HG02642 (cell line): ENCODE results near the gene RNF186.
"Not testable (repeated sequence)": the region's sequence is repeated elsewhere in the genome, so short reads cannot be mapped to it uniquely, and the experiment has no call there.

Source experiments
- ATAC-seq: cut with Tn5 transposase; IDR thresholded peaks from one replicate; pipeline ENCODE4 v1.9.1; 2021; ENCODE audit warnings: mild to moderate bottlenecking; ENCODE audit not compliant: unreplicated experiment, poor library complexity

The RNF186 gene

GRCh38 chr1:19798486-19799229 lies 16.4 kb downstream of the RNF186 start:
- no peak for ATAC-seq

DNA sequence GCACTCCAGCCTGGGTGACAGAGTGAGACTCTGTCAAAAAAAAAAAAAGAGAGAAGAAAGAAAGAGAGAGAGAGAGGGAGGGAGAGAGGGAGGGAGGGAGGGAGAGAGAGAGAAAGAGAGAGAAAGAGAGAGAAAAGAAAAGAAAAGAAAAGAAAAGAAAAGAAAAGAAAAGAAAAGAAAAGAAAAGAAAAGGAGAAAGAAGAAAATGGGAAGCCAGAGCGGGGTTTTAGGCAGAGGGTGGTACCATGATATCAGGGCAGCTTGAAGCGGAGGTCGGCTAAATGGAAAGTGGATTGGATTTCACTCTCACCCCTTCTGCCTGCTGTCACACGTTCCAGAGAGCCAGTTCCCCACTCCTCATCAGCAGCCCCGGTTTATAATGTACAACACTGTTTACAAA lies 17.3 kb downstream of the RNF186 start:
- ATAC-seq, result no peak

DNA sequence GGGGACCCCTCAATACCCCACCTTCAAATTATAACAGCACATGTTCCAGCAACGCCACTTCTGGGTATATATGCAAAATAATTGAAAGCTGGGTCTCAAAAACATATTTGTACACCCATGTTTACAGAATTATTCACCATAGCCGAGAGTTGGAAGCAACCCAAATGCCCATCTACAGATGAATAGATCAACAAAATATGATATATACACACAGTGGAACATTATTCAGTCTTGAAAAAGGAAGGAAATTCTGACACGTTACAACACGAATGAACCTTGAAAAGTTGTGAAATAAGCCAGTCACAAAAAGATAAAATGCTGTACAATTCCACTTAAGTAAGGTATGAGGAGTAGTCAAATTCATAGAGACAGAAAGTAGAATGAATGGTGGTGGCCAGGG lies 20.5 kb downstream of the RNF186 start:
- ATAC-seq, result no peak

- ATAC-seq, result no peak
Measured at GRCh38 chr1:19793360-19794046, 21.6 kb downstream of the RNF186 start.

DNA sequence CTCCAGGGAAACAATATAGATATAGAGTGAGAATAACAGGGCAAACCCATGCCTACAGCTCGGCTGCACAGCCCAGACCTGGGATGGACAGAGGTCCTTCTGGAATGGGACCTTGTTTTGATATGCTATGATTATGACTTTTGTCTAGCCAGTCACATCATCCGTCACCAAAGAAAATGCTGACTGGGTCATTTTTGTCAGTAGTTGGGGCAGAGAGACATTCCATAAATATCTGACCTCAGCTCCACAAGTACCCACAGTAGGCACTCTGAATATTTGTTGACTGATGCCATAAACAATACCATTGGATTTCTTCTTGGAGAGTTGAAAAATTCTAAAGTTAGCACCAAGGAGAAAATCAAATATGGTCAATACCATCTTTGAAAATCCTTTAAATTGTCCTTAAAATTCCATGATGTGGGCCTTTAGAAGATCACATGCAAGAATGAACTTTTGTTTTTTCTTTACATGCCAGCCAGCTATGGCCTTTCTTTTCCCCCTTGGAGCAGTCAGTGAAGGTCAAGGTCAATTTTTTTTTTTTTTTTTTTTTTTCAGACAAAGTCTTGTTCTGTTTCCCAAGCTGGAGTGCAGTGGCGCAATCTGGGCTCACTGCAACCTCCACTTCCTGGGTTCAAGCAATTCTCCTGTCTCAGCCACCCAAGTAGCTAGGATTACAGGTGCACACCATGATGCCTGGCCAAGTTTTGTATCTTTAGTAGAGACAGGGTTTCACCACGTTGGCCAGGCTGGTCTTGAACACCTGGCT lies 22.7 kb downstream of the RNF186 start:
- ATAC-seq, result no peak

- ATAC-seq, result not testable (repeated sequence)
Measured at GRCh38 chr1:19790061-19790975, 24.8 kb downstream of the RNF186 start.

GRCh38 chr1:19786988-19787423 lies 28.1 kb downstream of the RNF186 start:
- ATAC-seq, result no peak

GRCh38 chr1:19785660-19786059 lies 29.4 kb downstream of the RNF186 start:
- no peak for ATAC-seq

DNA sequence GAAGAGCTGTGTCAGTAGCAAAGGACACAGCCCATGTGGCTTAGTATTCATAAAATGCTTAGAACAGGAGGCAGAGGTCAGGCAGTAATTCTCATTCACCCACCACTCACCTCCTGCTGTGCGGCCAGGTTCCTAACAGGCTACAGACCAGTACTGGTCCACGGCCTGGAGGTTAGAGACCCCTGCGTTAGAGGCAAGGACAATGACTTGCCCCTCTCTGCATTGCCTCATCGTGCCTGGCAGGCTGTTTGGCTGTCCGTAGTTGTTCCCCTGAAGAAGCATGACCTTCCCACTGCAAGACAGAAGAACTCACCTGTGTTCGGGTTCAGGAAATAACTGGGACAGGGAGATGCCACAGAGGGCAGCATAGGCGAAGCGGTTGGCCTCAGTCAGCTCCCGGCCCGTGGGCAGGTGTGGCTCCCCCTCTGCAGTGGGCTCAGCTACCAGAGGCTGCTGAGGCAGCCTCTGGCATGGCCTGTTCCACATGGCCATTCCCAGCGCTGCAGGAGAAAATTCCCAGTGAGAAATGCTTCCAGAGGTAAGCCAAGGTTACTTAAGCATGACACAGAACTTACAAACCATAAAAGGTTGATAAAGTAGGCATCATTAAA lies 34.7 kb downstream of the RNF186 start:
- no peak for ATAC-seq

DNA sequence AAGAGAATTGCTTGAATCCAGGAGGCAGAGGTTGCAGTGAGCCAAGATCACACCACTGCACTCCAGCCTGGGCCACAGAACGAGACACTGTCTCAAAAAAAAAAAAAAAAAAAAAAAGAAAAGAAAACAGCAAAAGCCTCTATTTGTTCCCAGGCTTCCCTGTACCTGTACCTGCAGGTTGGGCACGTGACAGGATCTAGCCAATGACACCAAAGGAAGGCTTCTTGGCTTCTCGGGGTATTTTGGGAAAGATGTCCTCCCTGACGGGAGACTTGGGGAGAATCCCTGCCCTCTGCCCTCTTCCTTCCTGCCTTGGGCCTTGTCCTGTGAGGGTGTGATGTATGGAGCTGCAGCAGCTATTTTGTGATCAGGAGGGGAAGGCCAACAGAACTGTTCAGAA lies 38.1 kb downstream of the RNF186 start:
- ATAC-seq, result no peak

DNA sequence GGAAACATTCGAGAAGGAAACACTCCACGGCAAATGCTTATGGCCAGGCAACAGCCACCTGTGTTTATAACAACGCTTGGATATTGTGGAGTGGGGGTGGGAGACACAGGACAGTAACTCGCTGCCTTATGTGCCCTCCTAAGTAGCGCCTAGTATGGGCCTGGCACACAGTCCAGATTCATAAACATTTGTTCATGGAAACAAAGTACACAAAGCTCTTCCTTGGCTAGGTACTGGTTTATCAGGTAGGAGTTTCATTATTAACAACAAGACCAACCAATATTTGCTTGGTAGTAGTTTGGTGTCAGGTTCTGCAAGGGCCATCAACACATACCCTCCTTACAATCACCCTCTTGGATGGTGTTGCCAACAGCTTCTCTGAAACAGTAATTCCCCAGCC lies 38.8 kb downstream of the RNF186 start:
- no peak for ATAC-seq

- no peak for ATAC-seq
Measured at GRCh38 chr1:19775831-19776230, 39.3 kb downstream of the RNF186 start.

- no peak for ATAC-seq
Measured at GRCh38 chr1:19775317-19775716, 39.8 kb downstream of the RNF186 start.

- no peak for ATAC-seq
Measured at GRCh38 chr1:19774180-19774785, 40.8 kb downstream of the RNF186 start.

DNA sequence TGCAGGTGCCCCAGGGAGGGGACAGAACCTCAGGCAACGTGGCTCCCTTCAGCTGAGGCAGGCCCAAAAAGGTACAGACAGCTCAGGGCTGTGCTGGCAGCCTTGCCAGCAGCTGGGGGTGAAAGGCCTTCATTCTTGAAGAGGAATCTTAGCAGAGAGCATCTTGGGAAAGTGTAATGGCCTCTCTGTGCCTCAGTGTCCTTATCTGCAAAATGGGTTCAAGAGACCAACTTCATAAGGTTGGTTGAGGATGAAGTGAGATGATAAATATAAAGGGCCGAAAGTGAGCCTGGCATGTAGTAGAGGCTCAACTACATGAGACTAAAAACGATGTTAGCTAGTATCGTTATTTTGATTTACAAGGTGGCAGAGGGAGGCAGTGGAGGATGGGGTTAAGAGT lies 41.6 kb downstream of the RNF186 start:
- ATAC-seq, result no peak

DNA sequence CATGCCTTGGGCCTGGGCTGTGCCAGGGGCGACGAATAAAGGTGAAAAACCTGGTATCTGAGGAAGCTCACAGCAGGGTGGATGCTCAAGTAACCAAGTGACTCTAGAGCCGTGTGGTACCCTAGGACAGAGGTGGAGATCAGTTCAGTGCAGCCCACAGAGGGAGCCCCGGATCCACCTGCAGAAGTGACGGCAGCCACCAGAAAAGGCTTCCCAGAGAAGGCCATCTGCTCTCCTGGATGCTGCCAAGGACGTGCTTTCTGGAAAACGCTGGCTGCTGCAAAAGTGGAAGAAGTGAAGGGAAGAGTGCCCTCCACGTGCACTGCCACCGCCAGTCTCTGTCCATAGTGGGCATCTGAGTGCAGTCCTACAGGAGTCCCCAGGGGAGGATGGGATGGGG lies 43.0 kb downstream of the RNF186 start:
- ATAC-seq, result no peak

GRCh38 chr1:19771350-19771749 lies 43.7 kb downstream of the RNF186 start:
- no peak for ATAC-seq

- ATAC-seq, result no peak
Measured at GRCh38 chr1:19770436-19771190, 44.5 kb downstream of the RNF186 start.
